Omental fat pad (tissue), 4 donors: ENCODE measurements around the gene TMEM134. TPM values are rescaled to one million over a fixed set of nuclear protein-coding genes. Genes with fewer than 3 reads are reported as not detected.
"Not testable (repeated sequence)": the region's sequence is repeated elsewhere in the genome, so short reads cannot be mapped to it uniquely, and the experiment has no call there.

ENCODE experiments used
- ATAC-seq: fragments of 150-250 bp; one replicate; pipeline ENCODE4 v1.9.1; 2016; ENCODE audit warnings: mild to moderate bottlenecking, moderate library complexity; ENCODE audit not compliant: low FRiP score
- DNase-seq: peaks from one replicate; pipeline ENCODE4 v3.0.0-alpha.2; 2019; ENCODE audit warnings: low spot score
- total RNA-seq, 4 donors: library from RNA; depleted of rRNA; stranded (reverse); fragments of >200 nt; gene quantifications; one replicate each; pipeline ENCODE4 v1.1.0, GENCODE V29; 2016
- TF ChIP-seq, protein P1 (sequence below), 3 donors: fragments of 450-650 bp; IDR thresholded peaks; one replicate each; pipeline ENCODE4 v1.5.1; 2016 to 2017; ENCODE audit warnings: antibody characterized with exemption in 3 of 3, mild to moderate bottlenecking in 3 of 3, moderate library complexity in 2 of 3

Gene TMEM134
- total RNA-seq, 4 donors from 2014 or later, result 33.6 to 56.6 (median 44.0) TPM

GRCh38 chr11:67489203-67489884 is 20.3 kb upstream of the TMEM134 start:
- DNase-seq (no peak), ATAC-seq (no peak)
- TF ChIP-seq, protein P1, sequence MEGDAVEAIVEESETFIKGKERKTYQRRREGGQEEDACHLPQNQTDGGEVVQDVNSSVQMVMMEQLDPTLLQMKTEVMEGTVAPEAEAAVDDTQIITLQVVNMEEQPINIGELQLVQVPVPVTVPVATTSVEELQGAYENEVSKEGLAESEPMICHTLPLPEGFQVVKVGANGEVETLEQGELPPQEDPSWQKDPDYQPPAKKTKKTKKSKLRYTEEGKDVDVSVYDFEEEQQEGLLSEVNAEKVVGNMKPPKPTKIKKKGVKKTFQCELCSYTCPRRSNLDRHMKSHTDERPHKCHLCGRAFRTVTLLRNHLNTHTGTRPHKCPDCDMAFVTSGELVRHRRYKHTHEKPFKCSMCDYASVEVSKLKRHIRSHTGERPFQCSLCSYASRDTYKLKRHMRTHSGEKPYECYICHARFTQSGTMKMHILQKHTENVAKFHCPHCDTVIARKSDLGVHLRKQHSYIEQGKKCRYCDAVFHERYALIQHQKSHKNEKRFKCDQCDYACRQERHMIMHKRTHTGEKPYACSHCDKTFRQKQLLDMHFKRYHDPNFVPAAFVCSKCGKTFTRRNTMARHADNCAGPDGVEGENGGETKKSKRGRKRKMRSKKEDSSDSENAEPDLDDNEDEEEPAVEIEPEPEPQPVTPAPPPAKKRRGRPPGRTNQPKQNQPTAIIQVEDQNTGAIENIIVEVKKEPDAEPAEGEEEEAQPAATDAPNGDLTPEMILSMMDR (IDR thresholded peaks at IDR 0.05), result no peak

- ATAC-seq, result no peak
- DNase-seq, result no peak
- TF ChIP-seq, protein P1 (IDR thresholded peaks at IDR 0.05), result no peak
These were observed 17.6 kb upstream of the TMEM134 start for GRCh38 chr11:67486481-67487195.

GRCh38 chr11:67485873-67486361 is 16.9 kb upstream of the TMEM134 start:
- not testable (repeated sequence) for DNase-seq, ATAC-seq

DNA sequence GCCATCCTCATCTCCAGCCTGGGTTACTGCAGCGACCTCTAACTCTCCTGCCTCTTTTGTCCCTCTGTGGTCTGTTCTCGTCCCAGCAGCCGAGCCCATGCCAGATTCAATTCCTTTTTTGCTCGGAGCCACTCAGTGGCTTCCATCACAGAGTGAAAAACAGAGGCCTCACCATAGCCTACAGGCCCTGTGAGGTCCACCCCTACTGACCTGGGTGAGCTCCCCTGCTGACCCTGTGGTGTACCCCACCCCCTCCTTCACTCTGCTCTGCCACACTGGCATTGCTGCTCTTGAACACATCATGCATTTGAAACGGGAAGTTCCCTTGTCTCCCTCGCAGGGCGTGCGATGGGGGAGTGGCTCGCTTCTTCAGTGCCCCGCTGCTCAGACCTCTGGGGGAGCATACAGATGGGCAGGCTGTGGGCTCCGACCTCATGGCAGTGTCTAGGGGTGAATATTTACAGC is 15.8 kb upstream of the TMEM134 start:
- no peak for ATAC-seq
- DNase-seq, result no peak

DNA sequence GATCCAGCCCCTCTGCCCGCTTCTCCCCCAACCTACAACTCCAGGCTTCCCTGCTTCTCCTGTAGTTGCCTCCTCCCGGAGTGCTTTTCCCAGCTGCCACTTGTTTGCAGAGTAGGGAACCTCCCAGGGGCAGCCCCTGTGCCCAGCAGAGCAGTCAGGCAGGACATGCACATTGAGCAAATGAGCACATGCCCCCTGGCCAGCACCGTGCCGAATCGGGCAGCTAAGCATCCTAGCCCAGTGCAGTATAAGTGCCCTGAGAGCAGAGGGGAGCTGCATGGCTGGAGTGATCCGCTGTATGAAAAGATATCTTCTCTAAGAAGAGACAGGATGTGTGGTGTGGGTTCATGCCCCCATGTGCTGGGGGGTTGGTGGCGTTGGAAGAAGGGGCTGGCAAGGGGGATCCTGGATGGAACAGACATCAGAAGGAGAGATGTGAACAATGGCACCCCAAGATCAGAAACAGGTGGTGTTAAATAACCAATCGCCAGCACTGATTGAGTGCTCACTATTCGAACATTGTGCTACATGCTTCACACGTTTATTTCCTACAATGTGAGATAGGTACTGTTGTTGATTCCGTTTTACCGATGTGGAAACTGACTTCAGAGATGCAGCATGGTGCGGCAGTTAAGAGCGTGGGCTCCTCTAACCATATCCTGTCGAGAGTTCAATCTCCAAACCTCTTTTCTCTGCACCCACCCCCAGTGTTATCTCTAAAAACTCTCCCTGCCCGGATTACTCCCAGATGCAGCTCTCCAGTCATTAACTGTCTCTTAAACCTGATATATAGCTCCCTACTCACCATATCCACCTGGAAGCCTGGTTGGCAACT is 15.0 kb upstream of the TMEM134 start:
- DNase-seq, result no peak
- no peak for ATAC-seq
- TF ChIP-seq, protein P1 (IDR thresholded peaks at IDR 0.05), result no peak

More for the DNA sequence above, 15.8 kb upstream of the TMEM134 start:
- TF ChIP-seq, protein P1 (IDR thresholded peaks at IDR 0.05), result no peak

GRCh38 chr11:67482827-67483798 is 14.1 kb upstream of the TMEM134 start, which contains the start of gene AIP:
Gene AIP (plus strand): TSS chr11:67483026. CDS start chr11:67483159, 133 bp downstream.
- peak; percentile 94 for DNase-seq
- TF ChIP-seq, protein P1 (IDR thresholded peaks at IDR 0.05), result no peak
- peak; percentile 99 for ATAC-seq
